Measurements from ENCODE around the gene TMEM25.

The TMEM25 gene

DNA sequence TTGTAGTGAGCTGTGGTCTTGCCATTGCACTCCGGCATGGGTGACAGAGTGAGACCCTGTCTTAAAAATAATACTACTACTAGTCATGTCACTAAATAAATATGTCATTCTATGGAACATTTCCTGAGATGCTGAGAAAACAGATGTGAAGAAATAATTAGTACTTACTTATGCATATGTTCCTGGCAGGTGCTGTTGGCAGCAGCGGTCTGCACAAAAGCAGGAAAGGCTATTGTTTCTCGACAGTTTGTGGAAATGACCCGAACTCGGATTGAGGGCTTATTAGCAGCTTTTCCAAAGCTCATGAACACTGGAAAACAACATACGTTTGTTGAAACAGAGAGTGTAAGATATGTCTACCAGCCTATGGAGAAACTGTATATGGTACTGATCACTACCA, 50.1 kb downstream of the TMEM25 start:
- H3K9me3 ChIP-seq (ENCODE audit: control insufficient read depth, insufficient read depth, low read length): no peaks in the 10 kb centered on the region
- no peaks in the 10 kb centered on the region for H3K4me1 ChIP-seq (ENCODE audit: insufficient read depth, low read length)
- H3K36me3 ChIP-seq (ENCODE audit: insufficient read depth, low read length): peaks cover 19% of the 10 kb centered on the region
- no peak overlapping the region for H3K9ac ChIP-seq (ENCODE audit: low read depth, low read length)
